AML-193 (cell line): Measurements from ENCODE around the gene RBM20.
"Not testable (repeated sequence)": the region's sequence is repeated elsewhere in the genome, so short reads cannot be mapped to it uniquely, and the experiment has no call there.

ENCODE experiments used
- DNase-seq, 2 experiments: peaks; one replicate each; lab custom pipeline; 2025; lab: John Stamatoyannopoulos, UW

RBM20 gene

GRCh38 chr10:110764793-110765512 lies 120.8 kb downstream of the RBM20 start:
- DNase-seq: no peak

- DNase-seq: no peak
Measured at GRCh38 chr10:110765513-110766319, 121.6 kb downstream of the RBM20 start.

GRCh38 chr10:110767601-110768000 lies 123.5 kb downstream of the RBM20 start:
- DNase-seq: not testable (repeated sequence)

- DNase-seq: no peak
Measured at GRCh38 chr10:110770243-110770642, 126.1 kb downstream of the RBM20 start.

GRCh38 chr10:110771486-110771885 lies 127.3 kb downstream of the RBM20 start:
- DNase-seq: no peak

- DNase-seq: no peak
Measured at GRCh38 chr10:110771991-110772390, 127.9 kb downstream of the RBM20 start.

GRCh38 chr10:110772454-110773025 lies 128.4 kb downstream of the RBM20 start:
- DNase-seq: no peak

GRCh38 chr10:110773693-110774068 lies 129.5 kb downstream of the RBM20 start:
- DNase-seq: no peak

GRCh38 chr10:110774069-110775019 lies 130.2 kb downstream of the RBM20 start:
- no peak for DNase-seq

GRCh38 chr10:110775020-110775375 lies 130.9 kb downstream of the RBM20 start:
- no peak for DNase-seq

- DNase-seq: no peak
Measured at GRCh38 chr10:110775406-110775805, 131.3 kb downstream of the RBM20 start.

- no peak for DNase-seq
Measured at GRCh38 chr10:110777017-110777416, 132.9 kb downstream of the RBM20 start.

GRCh38 chr10:110777661-110778060 lies 133.5 kb downstream of the RBM20 start:
- no peak for DNase-seq

- no peak for DNase-seq
Measured at GRCh38 chr10:110778211-110778610, 134.1 kb downstream of the RBM20 start.

GRCh38 chr10:110779489-110779888 lies 135.4 kb downstream of the RBM20 start:
- no peak for DNase-seq

- no peak for DNase-seq
Measured at GRCh38 chr10:110780704-110781103, 136.6 kb downstream of the RBM20 start.

GRCh38 chr10:110781139-110781538 lies 137.0 kb downstream of the RBM20 start:
- no peak for DNase-seq

- no peak for DNase-seq
Measured at GRCh38 chr10:110782616-110783015, 138.5 kb downstream of the RBM20 start.

GRCh38 chr10:110783509-110784107 lies 139.5 kb downstream of the RBM20 start:
- no peak for DNase-seq

GRCh38 chr10:110784198-110784597 lies 140.1 kb downstream of the RBM20 start:
- no peak for DNase-seq

- DNase-seq: no peak
Measured at GRCh38 chr10:110786172-110786571, 142.0 kb downstream of the RBM20 start.
